Spleen (tissue), 11 donors: ENCODE data around the gene MED13. TPM values are rescaled to one million over a fixed set of nuclear protein-coding genes. Genes with fewer than 3 reads are reported as not detected.

Source experiments
- DNase-seq: peaks from one replicate; pipeline ENCODE4 v3.0.0-alpha.2; 2020
- H3K27ac ChIP-seq, 8 donors: fragments of 200-600 bp; sonication (generic) in 7 of 8; 1 replicate in 4 of 8; 2 replicates in 4 of 8; pipeline versions ENCODE4 v1.5.0 to v1.8.0; 2016 to 2021; ENCODE audit warnings: inconsistent platforms in 4 of 8, mild to moderate bottlenecking in 4 of 8, moderate library complexity in 1 of 8
- H3K27me3 ChIP-seq, 7 donors: fragments of 200-600 bp; sonication (generic) in 6 of 7; replicated peaks in 1 of 7; 1 replicate in 4 of 7; 2 replicates in 3 of 7; pipeline versions ENCODE4 v1.5.0 to v1.8.0; 2016 to 2021; ENCODE audit warnings: inconsistent platforms in 3 of 7, mild to moderate bottlenecking in 1 of 7
- H3K36me3 ChIP-seq, 6 donors: fragments of 200-600 bp; sonication (generic) in 5 of 6; 1 replicate in 4 of 6; 2 replicates in 2 of 6; pipeline versions ENCODE4 v1.5.0 to v1.8.0; 2016 to 2021; ENCODE audit warnings: inconsistent platforms in 2 of 6
- H3K4me1 ChIP-seq, 6 donors: fragments of 200-600 bp; sonication (generic) in 5 of 6; 1 replicate in 3 of 6; 2 replicates in 3 of 6; pipeline versions ENCODE4 v1.5.0 to v1.8.0; 2016 to 2021; ENCODE audit warnings: inconsistent platforms in 3 of 6
- H3K4me3 ChIP-seq, 8 donors: fragments of 200-600 bp; sonication (generic) in 7 of 8; 1 replicate in 4 of 8; 2 replicates in 4 of 8; pipeline versions ENCODE4 v1.5.0 to v1.8.0; 2016 to 2021; ENCODE audit warnings: inconsistent platforms in 4 of 8, mild to moderate bottlenecking in 4 of 8, moderate library complexity in 2 of 8
- H3K9me3 ChIP-seq, 8 donors: fragments of 200-600 bp; sonication (generic) in 7 of 8; 1 replicate in 4 of 8; 2 replicates in 4 of 8; pipeline versions ENCODE4 v1.5.0 to v1.8.0; 2016 to 2021; ENCODE audit warnings: inconsistent platforms in 4 of 8
- POLR2A ChIP-seq, 3 donors: fragments of 450-650 bp; IDR thresholded peaks; one replicate each; pipeline ENCODE4 v1.5.1; 2017; ENCODE audit warnings: antibody characterized with exemption in 3 of 3, mild to moderate bottlenecking in 1 of 3
- POLR2AphosphoS5 ChIP-seq, 3 donors: sonication (generic); formaldehyde crosslinking; IDR thresholded peaks; one replicate each; pipeline ENCODE4 v1.5.1; 2017; ENCODE audit warnings: antibody characterized with exemption in 3 of 3
- WGBS, 5 donors: extraction: QIAGEN DNeasy Blood & Tissue Kit in 3 of 5; methylation state at CpG; one replicate each; pipeline versions ENCODE4 v1.1.5 to v1.1.7; 2013 to 2018; 5-methylcytosine and 5-hydroxymethylcytosine counted together
- intact Hi-C: fragments of 100-400 bp; cut with DNase I; formaldehyde crosslinking; loops from one replicate; pipeline ENCODE4 v1.15.0; 2023; ENCODE audit warnings: low total_unique reads
- polyA plus RNA-seq, 3 donors: library from polyadenylated mRNA; stranded (reverse); fragments of 200-250 nt; gene quantifications; one replicate each; pipeline ENCODE4 v1.2.1, GENCODE V29; 2013
- total RNA-seq, 7 donors: library from RNA; depleted of rRNA in 3 of 7; stranded (reverse); fragments of >200 nt in 3 of 7; fragmentation: NEBNext Ultra II Directional in 4 of 7; extraction: Animal tissue kit (Norgen Biotek cat#: 25700) in 4 of 7; gene quantifications; one replicate each; pipeline versions ENCODE4 v1.1.0 to v1.2.1, GENCODE V29; 2016 to 2021
- TF ChIP-seq, protein P1 (sequence below), 11 experiments: fragments of 200-600 bp in 7 of 11; fragments of 450-650 bp in 4 of 11; sonication (generic) in 4 of 11; IDR thresholded peaks in 8 of 11; conservative IDR thresholded peaks in 3 of 11; 1 replicate in 7 of 11; 2 replicates in 4 of 11; pipeline versions ENCODE4 v1.4.0 to v1.8.0; 2016 to 2021; ENCODE audit warnings: antibody characterized with exemption in 11 of 11, inconsistent platforms in 4 of 11, mild to moderate bottlenecking in 1 of 11
- donor health status: healthy with polysubstance abuse.
- donor health status: DM: no; HTN: no; CAD: no; lungs with moderate emphysema.
- donor health status: DM: no; HTN: no; CAD: no.
- donor health status: Bipolar disorder and iron deficiency.
- donor health status: healthy.
- donor health status: DM: no; HTN: no; CAD: no.
- donor health status: DM: yes; HTN: yes; CAD: no.

Gene MED13
- total and polyA plus RNA-seq, 10 donors = 4.0 to 104 (median 79.8) TPM

DNA sequence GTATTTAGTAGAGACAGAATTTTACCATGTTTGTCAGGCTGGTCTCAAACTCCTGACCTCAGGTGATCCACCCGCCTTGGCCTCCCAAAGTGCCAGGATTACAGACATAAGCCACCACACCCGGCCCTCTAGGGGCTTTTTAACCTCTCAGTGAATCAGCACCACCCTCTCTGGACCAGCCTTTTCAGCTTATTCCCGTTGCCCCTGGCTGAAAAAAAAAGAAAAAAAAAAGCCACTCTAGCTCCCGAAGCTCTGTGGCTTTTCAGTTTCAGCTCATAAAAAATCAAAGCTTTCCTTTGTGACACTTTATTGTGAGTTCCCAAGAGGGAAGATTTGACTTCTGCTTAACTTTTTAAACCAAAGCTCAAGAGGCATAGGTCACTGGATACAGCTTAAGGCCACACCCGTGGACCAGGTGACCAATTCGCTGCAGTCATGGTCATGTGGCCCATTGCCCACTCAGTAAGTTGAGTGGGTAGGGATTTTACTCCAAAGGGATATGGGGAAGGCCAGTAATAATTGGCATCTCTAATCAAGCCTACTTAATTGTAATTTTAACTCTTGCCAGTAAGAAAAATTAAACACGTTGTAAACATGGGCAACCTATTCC, 46.6 kb upstream of the MED13 start:
- H3K4me3 ChIP-seq = no peak overlapping the region
- intact Hi-C loops = no loop called here
- 59 to 69% (median 67%) methylated on average over 7 of the region's 7 CpGs for WGBS, 5 donors
- no peaks in the 10 kb centered on the region for H3K9me3 ChIP-seq
- peaks cover 0 to 7% (median 0%) of the 10 kb centered on the region in 7 donors for H3K27me3 ChIP-seq
- no peak overlapping the region for H3K27ac ChIP-seq
- TF ChIP-seq POLR2A (IDR thresholded peaks at IDR 0.05) (no peak), POLR2AphosphoS5 (IDR thresholded peaks at IDR 0.05) (no peak)
- TF ChIP-seq, protein P1, sequence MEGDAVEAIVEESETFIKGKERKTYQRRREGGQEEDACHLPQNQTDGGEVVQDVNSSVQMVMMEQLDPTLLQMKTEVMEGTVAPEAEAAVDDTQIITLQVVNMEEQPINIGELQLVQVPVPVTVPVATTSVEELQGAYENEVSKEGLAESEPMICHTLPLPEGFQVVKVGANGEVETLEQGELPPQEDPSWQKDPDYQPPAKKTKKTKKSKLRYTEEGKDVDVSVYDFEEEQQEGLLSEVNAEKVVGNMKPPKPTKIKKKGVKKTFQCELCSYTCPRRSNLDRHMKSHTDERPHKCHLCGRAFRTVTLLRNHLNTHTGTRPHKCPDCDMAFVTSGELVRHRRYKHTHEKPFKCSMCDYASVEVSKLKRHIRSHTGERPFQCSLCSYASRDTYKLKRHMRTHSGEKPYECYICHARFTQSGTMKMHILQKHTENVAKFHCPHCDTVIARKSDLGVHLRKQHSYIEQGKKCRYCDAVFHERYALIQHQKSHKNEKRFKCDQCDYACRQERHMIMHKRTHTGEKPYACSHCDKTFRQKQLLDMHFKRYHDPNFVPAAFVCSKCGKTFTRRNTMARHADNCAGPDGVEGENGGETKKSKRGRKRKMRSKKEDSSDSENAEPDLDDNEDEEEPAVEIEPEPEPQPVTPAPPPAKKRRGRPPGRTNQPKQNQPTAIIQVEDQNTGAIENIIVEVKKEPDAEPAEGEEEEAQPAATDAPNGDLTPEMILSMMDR (IDR thresholded peaks at IDR 0.05 in 8 of 11, conservative IDR thresholded peaks at IDR 0.05 in 3 of 11) = no peak
- H3K36me3 ChIP-seq = no peaks in the 10 kb centered on the region
- DNase-seq = no peak
- no peaks in the 10 kb centered on the region for H3K4me1 ChIP-seq

DNA sequence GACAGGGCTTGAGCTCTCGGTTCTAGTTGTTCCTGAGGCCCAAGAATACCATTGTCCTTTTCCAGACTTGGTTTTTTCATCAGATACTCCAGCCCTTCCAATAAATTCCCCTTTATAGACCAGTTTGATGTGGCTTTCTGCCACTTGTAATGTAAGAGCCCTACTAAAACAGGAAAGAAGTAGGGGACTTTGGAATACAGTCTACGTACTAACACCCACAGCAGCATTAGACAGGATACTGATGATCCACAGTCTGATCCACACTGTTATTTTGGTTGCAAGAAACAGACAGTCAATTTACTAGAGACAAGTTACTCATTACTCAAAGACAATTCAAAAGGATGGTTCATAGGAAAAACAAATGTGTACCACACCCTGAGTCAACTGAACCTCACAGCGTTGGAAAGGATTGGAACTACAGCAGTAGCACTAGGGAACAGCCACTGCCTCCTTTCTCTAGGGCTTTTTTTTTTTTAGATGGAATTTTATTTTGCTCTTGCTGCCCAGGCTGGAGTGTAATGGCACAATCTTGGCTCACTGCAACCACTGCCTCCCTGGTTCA, 45.9 kb upstream of the MED13 start:
- intact Hi-C loops = no loop called here
- H3K4me1 ChIP-seq = no peaks in the 10 kb centered on the region
- H3K9me3 ChIP-seq = no peaks in the 10 kb centered on the region
- no peak for TF ChIP-seq POLR2AphosphoS5 (IDR thresholded peaks at IDR 0.05)
- no peak for TF ChIP-seq POLR2A (IDR thresholded peaks at IDR 0.05)
- TF ChIP-seq, protein P1 (IDR thresholded peaks at IDR 0.05 in 8 of 11, conservative IDR thresholded peaks at IDR 0.05 in 3 of 11) = no peak
- no peak overlapping the region for H3K4me3 ChIP-seq
- peaks cover 0 to 7% (median 0%) of the 10 kb centered on the region in 7 donors for H3K27me3 ChIP-seq
- 83 to 94% (median 89%) methylated on average over 3 of the region's 3 CpGs for WGBS, 5 donors
- H3K36me3 ChIP-seq = no peaks in the 10 kb centered on the region
- no peak overlapping the region for H3K27ac ChIP-seq
- DNase-seq = no peak

DNA sequence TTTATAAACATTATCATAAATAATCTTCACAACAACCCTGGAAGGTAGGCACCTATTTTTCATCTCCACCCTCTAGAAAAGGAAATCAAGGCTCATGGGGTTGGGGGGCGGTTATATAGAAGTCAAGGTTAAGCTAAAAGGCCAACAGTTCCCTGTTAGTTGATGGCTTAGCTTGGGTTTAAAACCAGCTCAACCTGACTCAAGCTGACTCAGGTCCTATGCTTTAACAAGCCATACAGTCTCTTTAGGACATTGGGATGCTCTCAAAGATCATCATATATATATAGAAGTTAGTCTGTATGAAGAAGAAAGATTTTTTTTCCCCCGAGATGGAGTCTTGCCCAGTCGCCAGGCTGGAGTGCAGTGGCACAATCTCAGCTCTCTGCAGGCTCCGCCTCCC, 44.8 kb upstream of the MED13 start:
- intact Hi-C loops = no loop called here
- TF ChIP-seq POLR2A (IDR thresholded peaks at IDR 0.05) = no peak
- TF ChIP-seq, protein P1 (IDR thresholded peaks at IDR 0.05 in 8 of 11, conservative IDR thresholded peaks at IDR 0.05 in 3 of 11) = no peak
- TF ChIP-seq POLR2AphosphoS5 (IDR thresholded peaks at IDR 0.05) = no peak
- Histone ChIP-seq H3K4me1 (no peaks in the 10 kb centered on the region), H3K27ac (no peak overlapping the region), H3K36me3 (no peaks in the 10 kb centered on the region), H3K27me3 (peaks cover 0 to 7% (median 0%) of the 10 kb centered on the region in 7 donors), H3K9me3 (no peaks in the 10 kb centered on the region), H3K4me3 (no peak overlapping the region)
- WGBS, 5 donors = 83 to 91% (median 88%) methylated on average over 2 to 4 of the region's 4 CpGs
- DNase-seq = no peak

DNA sequence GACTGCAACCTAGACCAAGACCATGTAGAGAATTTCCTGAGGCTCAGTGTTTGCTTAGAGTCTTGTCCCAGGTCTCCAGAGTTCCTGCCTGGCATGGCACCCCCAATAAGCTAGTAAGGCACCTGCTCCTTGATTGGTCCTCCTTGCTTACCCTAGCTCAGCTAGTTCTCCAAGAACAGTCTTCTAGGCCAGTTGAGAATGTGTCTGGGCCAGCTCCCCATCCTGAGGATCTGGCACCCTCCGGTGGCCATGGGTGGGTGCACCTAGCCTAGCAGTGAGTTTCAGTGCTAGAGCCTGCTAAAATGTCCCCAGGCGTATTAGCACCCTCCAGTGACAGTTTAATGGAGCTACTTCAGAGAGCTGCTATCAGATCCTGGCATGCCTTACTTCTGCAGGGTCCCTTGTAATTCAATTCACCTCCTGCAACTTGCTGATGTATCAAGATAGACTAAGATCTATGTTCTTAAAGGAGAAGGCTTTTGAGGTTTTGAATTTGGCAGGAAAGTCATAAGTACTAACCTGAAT, 44.4 kb upstream of the MED13 start:
- TF ChIP-seq POLR2A (IDR thresholded peaks at IDR 0.05) = no peak
- TF ChIP-seq, protein P1 (IDR thresholded peaks at IDR 0.05 in 8 of 11, conservative IDR thresholded peaks at IDR 0.05 in 3 of 11) = peak in 10 of 11 experiments; percentile 28 to 69 (median 48)
- peak in 1 of 3 donors; percentile 35 for TF ChIP-seq POLR2AphosphoS5 (IDR thresholded peaks at IDR 0.05)
- H3K4me1 ChIP-seq = no peaks in the 10 kb centered on the region
- WGBS, 5 donors = 26 to 60% (median 37%) methylated on average over 1 to 2 of the region's 2 CpGs
- H3K27ac ChIP-seq = no peak overlapping the region
- peak; percentile 83 for DNase-seq
- intact Hi-C loops = no loop called here
- H3K27me3 ChIP-seq = peaks cover 0 to 7% (median 0%) of the 10 kb centered on the region in 7 donors
- no peak overlapping the region for H3K4me3 ChIP-seq
- H3K36me3 ChIP-seq = no peaks in the 10 kb centered on the region
- H3K9me3 ChIP-seq = no peaks in the 10 kb centered on the region
